22Rv1 (cell line): ENCODE measurements around the gene CAMKK1.

Source experiments
- CTCF ChIP-seq: fragments of 450-650 bp; IDR thresholded peaks from 2 replicates; pipeline ENCODE4 v1.5.1; 2017; ENCODE audit warnings: mild to moderate bottlenecking
- ZFX ChIP-seq: fragments of 450-650 bp; IDR thresholded peaks from 2 replicates; pipeline ENCODE4 v1.6.1; 2017; ENCODE audit warnings: antibody characterized with exemption, borderline replicate concordance

- no peak for TF ChIP-seq CTCF
- no peak for TF ChIP-seq ZFX
Observed at GRCh38 chr17:3888343-3889171, 4.3 kb downstream of the CAMKK1 start.
